ENCODE results near the gene MC4R.

- TF ChIP-seq ZFX (IDR thresholded peaks at IDR 0.05) (no peak), POLR2A (IDR thresholded peaks at IDR 0.05; ENCODE audit: borderline replicate concordance, extremely low read depth, insufficient read depth, insufficient read length) (no peak), CTCF (IDR thresholded peaks at IDR 0.05 in 2 of 3, conservative IDR thresholded peaks at IDR 0.05 in 1 of 3; ENCODE audit: borderline replicate concordance in 1 of 3, insufficient read depth in 1 of 3, low read depth in 2 of 3, low read length in 2 of 3) (no peak), YY1 (IDR thresholded peaks at IDR 0.05; ENCODE audit: extremely low read depth, insufficient replicate concordance, low read depth, low read length) (no peak), EZH2 (IDR thresholded peaks at IDR 0.05) (no peak), EZH2phosphoT487 (IDR thresholded peaks at IDR 0.05; ENCODE audit: borderline replicate concordance) (no peak)
- TF ChIP-seq, protein P1, sequence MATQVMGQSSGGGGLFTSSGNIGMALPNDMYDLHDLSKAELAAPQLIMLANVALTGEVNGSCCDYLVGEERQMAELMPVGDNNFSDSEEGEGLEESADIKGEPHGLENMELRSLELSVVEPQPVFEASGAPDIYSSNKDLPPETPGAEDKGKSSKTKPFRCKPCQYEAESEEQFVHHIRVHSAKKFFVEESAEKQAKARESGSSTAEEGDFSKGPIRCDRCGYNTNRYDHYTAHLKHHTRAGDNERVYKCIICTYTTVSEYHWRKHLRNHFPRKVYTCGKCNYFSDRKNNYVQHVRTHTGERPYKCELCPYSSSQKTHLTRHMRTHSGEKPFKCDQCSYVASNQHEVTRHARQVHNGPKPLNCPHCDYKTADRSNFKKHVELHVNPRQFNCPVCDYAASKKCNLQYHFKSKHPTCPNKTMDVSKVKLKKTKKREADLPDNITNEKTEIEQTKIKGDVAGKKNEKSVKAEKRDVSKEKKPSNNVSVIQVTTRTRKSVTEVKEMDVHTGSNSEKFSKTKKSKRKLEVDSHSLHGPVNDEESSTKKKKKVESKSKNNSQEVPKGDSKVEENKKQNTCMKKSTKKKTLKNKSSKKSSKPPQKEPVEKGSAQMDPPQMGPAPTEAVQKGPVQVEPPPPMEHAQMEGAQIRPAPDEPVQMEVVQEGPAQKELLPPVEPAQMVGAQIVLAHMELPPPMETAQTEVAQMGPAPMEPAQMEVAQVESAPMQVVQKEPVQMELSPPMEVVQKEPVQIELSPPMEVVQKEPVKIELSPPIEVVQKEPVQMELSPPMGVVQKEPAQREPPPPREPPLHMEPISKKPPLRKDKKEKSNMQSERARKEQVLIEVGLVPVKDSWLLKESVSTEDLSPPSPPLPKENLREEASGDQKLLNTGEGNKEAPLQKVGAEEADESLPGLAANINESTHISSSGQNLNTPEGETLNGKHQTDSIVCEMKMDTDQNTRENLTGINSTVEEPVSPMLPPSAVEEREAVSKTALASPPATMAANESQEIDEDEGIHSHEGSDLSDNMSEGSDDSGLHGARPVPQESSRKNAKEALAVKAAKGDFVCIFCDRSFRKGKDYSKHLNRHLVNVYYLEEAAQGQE (IDR thresholded peaks at IDR 0.05; ENCODE audit: low read depth), result no peak
These were observed 40.7 kb downstream of the MC4R start for GRCh38 chr18:60331890-60332289.

Measured in HCT116 (cell line).